Gastroesophageal sphincter (tissue), 3 donors: ENCODE results near the gene TRMT13.

Source experiments
- CTCF ChIP-seq, 4 experiments: fragments of 200-600 bp in 2 of 4; fragments of 450-650 bp in 2 of 4; sonication (generic) in 1 of 4; IDR thresholded peaks; one replicate each; pipeline ENCODE4 v1.5.1; 2017 to 2019; ENCODE audit warnings: antibody characterized with exemption in 4 of 4, mild to moderate bottlenecking in 2 of 4, moderate library complexity in 2 of 4
- EP300 ChIP-seq: sonication (generic); formaldehyde crosslinking; IDR thresholded peaks from one replicate; pipeline ENCODE4 v1.6.1; 2017; ENCODE audit warnings: antibody characterized with exemption, mild to moderate bottlenecking
- POLR2A ChIP-seq, 2 donors: fragments of 450-650 bp; IDR thresholded peaks; one replicate each; pipeline ENCODE4 v1.6.1; 2017; ENCODE audit warnings: antibody characterized with exemption in 2 of 2, mild to moderate bottlenecking in 2 of 2, moderate library complexity in 1 of 2
- POLR2AphosphoS5 ChIP-seq: sonication (generic); formaldehyde crosslinking; IDR thresholded peaks from one replicate; pipeline ENCODE4 v1.6.1; 2017; ENCODE audit warnings: antibody characterized with exemption

- TF ChIP-seq CTCF (IDR thresholded peaks at IDR 0.05) (no peak), EP300 (no peak), POLR2AphosphoS5 (no peak), POLR2A (IDR thresholded peaks at IDR 0.05) (no peak)
Observed at GRCh38 chr1:100151679-100152078, 18.7 kb downstream of the TRMT13 start.
